Measurements from ENCODE around the gene GUCA1C. TPM values are rescaled to one million over a fixed set of nuclear protein-coding genes. Genes with fewer than 3 reads are reported as not detected.

The GUCA1C gene
- total RNA-seq, 1 donor from 2014 or later = not detected

DNA sequence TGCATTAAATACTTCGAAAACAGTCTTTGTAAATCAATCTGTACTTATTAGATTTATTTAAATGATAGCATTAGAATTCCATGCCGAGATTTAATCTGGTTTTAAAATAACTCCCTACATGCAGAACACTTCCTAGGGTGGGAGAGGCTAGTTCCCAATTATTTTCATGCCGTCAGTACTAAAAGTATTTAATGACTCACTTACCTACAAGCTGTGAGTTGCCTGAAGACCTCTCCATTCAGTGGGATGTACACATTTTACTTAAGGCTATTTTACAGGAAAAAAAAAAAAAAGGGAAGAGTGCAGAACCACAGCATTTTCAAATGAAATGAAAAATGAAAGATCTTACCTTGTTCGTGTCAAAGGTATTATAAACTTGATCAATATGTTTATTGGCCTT lies 469 bp downstream of the GUCA1C start:
- Histone ChIP-seq H3K27ac (no peak overlapping the region), H3F3A (ENCODE audit: low read depth) (no peaks in the 10 kb centered on the region), H3K79me2 (ENCODE audit: low read depth) (no peaks in the 10 kb centered on the region), H3K27me3 (no peaks in the 10 kb centered on the region), H3K4me2 (no peak overlapping the region), H3K9ac (no peak overlapping the region), H4K20me1 (ENCODE audit: low read depth) (no peaks in the 10 kb centered on the region), H3K9me3 (ENCODE audit: low read depth) (no peaks in the 10 kb centered on the region), H3K36me3 (no peaks in the 10 kb centered on the region), H3K4me1 (no peaks in the 10 kb centered on the region), H3K4me3 (no peak overlapping the region), H2AFZ (replicated peaks) (peak overlapping the region; percentile 31)
- TF ChIP-seq EZH2phosphoT487 (IDR thresholded peaks at IDR 0.05) = no peak
- TF ChIP-seq, protein P1, sequence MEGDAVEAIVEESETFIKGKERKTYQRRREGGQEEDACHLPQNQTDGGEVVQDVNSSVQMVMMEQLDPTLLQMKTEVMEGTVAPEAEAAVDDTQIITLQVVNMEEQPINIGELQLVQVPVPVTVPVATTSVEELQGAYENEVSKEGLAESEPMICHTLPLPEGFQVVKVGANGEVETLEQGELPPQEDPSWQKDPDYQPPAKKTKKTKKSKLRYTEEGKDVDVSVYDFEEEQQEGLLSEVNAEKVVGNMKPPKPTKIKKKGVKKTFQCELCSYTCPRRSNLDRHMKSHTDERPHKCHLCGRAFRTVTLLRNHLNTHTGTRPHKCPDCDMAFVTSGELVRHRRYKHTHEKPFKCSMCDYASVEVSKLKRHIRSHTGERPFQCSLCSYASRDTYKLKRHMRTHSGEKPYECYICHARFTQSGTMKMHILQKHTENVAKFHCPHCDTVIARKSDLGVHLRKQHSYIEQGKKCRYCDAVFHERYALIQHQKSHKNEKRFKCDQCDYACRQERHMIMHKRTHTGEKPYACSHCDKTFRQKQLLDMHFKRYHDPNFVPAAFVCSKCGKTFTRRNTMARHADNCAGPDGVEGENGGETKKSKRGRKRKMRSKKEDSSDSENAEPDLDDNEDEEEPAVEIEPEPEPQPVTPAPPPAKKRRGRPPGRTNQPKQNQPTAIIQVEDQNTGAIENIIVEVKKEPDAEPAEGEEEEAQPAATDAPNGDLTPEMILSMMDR (IDR thresholded peaks at IDR 0.05) = no peak
- no peak for TF ChIP-seq EZH2 (IDR thresholded peaks at IDR 0.05)
- Mint-ChIP-seq H3K4me1 (no peaks in the 10 kb centered on the region), H3K27ac (no peak overlapping the region), H3K9me3 (no peaks in the 10 kb centered on the region), H3K4me3 (no peak overlapping the region), H3K27me3 (ENCODE audit: insufficient read depth, low read depth) (no peaks in the 10 kb centered on the region), H3K36me3 (no peaks in the 10 kb centered on the region)
- no peak for DNase-seq (ENCODE audit: low spot score)

- Histone ChIP-seq H4K20me1 (ENCODE audit: low read depth) (no peaks in the 10 kb centered on the region), H3K79me2 (ENCODE audit: low read depth) (no peaks in the 10 kb centered on the region), H3K27me3 (no peaks in the 10 kb centered on the region), H3K9me3 (ENCODE audit: low read depth) (no peaks in the 10 kb centered on the region), H3K4me2 (no peak overlapping the region), H2AFZ (replicated peaks) (peak overlapping the region; percentile 63), H3K9ac (no peak overlapping the region), H3K27ac (no peak overlapping the region), H3F3A (ENCODE audit: low read depth) (no peaks in the 10 kb centered on the region), H3K36me3 (no peaks in the 10 kb centered on the region), H3K4me3 (no peak overlapping the region), H3K4me1 (no peaks in the 10 kb centered on the region)
- TF ChIP-seq, protein P1 (IDR thresholded peaks at IDR 0.05) = no peak
- TF ChIP-seq EZH2 (IDR thresholded peaks at IDR 0.05) = no peak
- no peak for TF ChIP-seq EZH2phosphoT487 (IDR thresholded peaks at IDR 0.05)
- Mint-ChIP-seq H3K4me3 (no peak overlapping the region), H3K27ac (no peak overlapping the region), H3K36me3 (no peaks in the 10 kb centered on the region), H3K27me3 (ENCODE audit: insufficient read depth, low read depth) (no peaks in the 10 kb centered on the region), H3K9me3 (no peaks in the 10 kb centered on the region), H3K4me1 (no peaks in the 10 kb centered on the region)
- no peak for DNase-seq (ENCODE audit: low spot score)
Measured at GRCh38 chr3:108951820-108952501, 1.7 kb downstream of the GUCA1C start.

DNA sequence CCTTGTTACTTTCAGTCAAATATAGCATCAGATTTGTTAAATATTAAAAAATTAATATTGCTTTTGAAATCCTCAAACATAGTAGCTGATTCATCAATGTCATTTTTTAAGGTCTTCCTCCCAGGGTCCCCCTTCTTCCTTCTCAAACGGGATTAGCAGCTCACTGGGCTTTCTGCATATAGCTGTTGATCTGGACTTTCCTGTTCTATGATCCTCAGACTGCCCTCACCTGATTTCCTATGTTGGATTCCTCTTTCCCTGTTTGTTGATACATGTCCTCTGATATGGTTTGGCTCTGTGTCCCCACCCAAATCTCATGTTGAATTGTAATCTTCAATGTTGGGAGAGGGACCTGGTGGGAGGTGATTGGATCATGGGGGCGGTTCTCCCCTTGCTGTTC lies 5.8 kb downstream of the GUCA1C start:
- Mint-ChIP-seq H3K27ac (no peak overlapping the region), H3K9me3 (no peaks in the 10 kb centered on the region), H3K4me1 (no peaks in the 10 kb centered on the region), H3K36me3 (no peaks in the 10 kb centered on the region), H3K4me3 (no peak overlapping the region), H3K27me3 (ENCODE audit: insufficient read depth, low read depth) (no peaks in the 10 kb centered on the region)
- H3F3A ChIP-seq (ENCODE audit: low read depth) = no peaks in the 10 kb centered on the region
- no peak overlapping the region for H3K4me3 ChIP-seq
- no peak overlapping the region for H3K27ac ChIP-seq
- TF ChIP-seq, protein P1 (IDR thresholded peaks at IDR 0.05) = no peak
- TF ChIP-seq EZH2 (IDR thresholded peaks at IDR 0.05) (no peak), EZH2phosphoT487 (IDR thresholded peaks at IDR 0.05) (no peak)
- no peaks in the 10 kb centered on the region for H3K27me3 ChIP-seq
- no peaks in the 10 kb centered on the region for H4K20me1 ChIP-seq (ENCODE audit: low read depth)
- no peaks in the 10 kb centered on the region for H3K36me3 ChIP-seq
- DNase-seq (ENCODE audit: low spot score) = no peak
- no peak overlapping the region for H3K9ac ChIP-seq
- no peaks in the 10 kb centered on the region for H3K4me1 ChIP-seq
- no peaks in the 10 kb centered on the region for H3K9me3 ChIP-seq (ENCODE audit: low read depth)
- H2AFZ ChIP-seq (replicated peaks) = no peak overlapping the region
- H3K4me2 ChIP-seq = no peak overlapping the region
- no peaks in the 10 kb centered on the region for H3K79me2 ChIP-seq (ENCODE audit: low read depth)

All from neural progenitor cell (in vitro differentiated cells).